ENCODE data around the gene NCAM2.

The NCAM2 gene

GRCh38 chr21:21246007-21246406 lies 247.8 kb downstream of the NCAM2 start:
- Histone ChIP-seq H3K4me1 (ENCODE audit: control insufficient read depth, insufficient read depth, low read length) (no peaks in the 10 kb centered on the region), H3K4me3 (ENCODE audit: low read depth, low read length) (no peak overlapping the region), H3K9ac (ENCODE audit: low read depth, low read length) (no peak overlapping the region), H3K36me3 (ENCODE audit: control insufficient read depth, insufficient read depth, low read length) (no peaks in the 10 kb centered on the region), H3K27me3 (ENCODE audit: control insufficient read depth, insufficient read depth, low read length) (no peaks in the 10 kb centered on the region), H3K27ac (ENCODE audit: low read depth, low read length) (no peak overlapping the region), H3K9me3 (ENCODE audit: control insufficient read depth, insufficient read depth, low read length) (no peaks in the 10 kb centered on the region)

- Histone ChIP-seq H3K9me3 (ENCODE audit: control insufficient read depth, insufficient read depth, low read length) (no peaks in the 10 kb centered on the region), H3K4me3 (ENCODE audit: low read depth, low read length) (no peak overlapping the region), H3K36me3 (ENCODE audit: control insufficient read depth, insufficient read depth, low read length) (no peaks in the 10 kb centered on the region), H3K9ac (ENCODE audit: low read depth, low read length) (no peak overlapping the region), H3K27ac (ENCODE audit: low read depth, low read length) (no peak overlapping the region), H3K4me1 (ENCODE audit: control insufficient read depth, insufficient read depth, low read length) (no peaks in the 10 kb centered on the region), H3K27me3 (ENCODE audit: control insufficient read depth, insufficient read depth, low read length) (no peaks in the 10 kb centered on the region)
Measured at GRCh38 chr21:21247424-21247823, 249.2 kb downstream of the NCAM2 start.

- Histone ChIP-seq H3K9me3 (ENCODE audit: control insufficient read depth, insufficient read depth, low read length) (no peaks in the 10 kb centered on the region), H3K4me1 (ENCODE audit: control insufficient read depth, insufficient read depth, low read length) (no peaks in the 10 kb centered on the region), H3K9ac (ENCODE audit: low read depth, low read length) (no peak overlapping the region), H3K27ac (ENCODE audit: low read depth, low read length) (no peak overlapping the region), H3K36me3 (ENCODE audit: control insufficient read depth, insufficient read depth, low read length) (no peaks in the 10 kb centered on the region), H3K27me3 (ENCODE audit: control insufficient read depth, insufficient read depth, low read length) (no peaks in the 10 kb centered on the region), H3K4me3 (ENCODE audit: low read depth, low read length) (no peak overlapping the region)
Measured at GRCh38 chr21:21262048-21262447, 263.8 kb downstream of the NCAM2 start.

- no peak overlapping the region for H3K27ac ChIP-seq (ENCODE audit: low read depth, low read length)
- H3K4me1 ChIP-seq (ENCODE audit: control insufficient read depth, insufficient read depth, low read length): no peaks in the 10 kb centered on the region
- no peak overlapping the region for H3K9ac ChIP-seq (ENCODE audit: low read depth, low read length)
- no peaks in the 10 kb centered on the region for H3K27me3 ChIP-seq (ENCODE audit: control insufficient read depth, insufficient read depth, low read length)
- H3K4me3 ChIP-seq (ENCODE audit: low read depth, low read length): no peak overlapping the region
- no peaks in the 10 kb centered on the region for H3K9me3 ChIP-seq (ENCODE audit: control insufficient read depth, insufficient read depth, low read length)
- no peaks in the 10 kb centered on the region for H3K36me3 ChIP-seq (ENCODE audit: control insufficient read depth, insufficient read depth, low read length)
Measured at GRCh38 chr21:21268061-21268471, 269.9 kb downstream of the NCAM2 start.

- Histone ChIP-seq H3K4me3 (ENCODE audit: low read depth, low read length) (no peak overlapping the region), H3K27me3 (ENCODE audit: control insufficient read depth, insufficient read depth, low read length) (no peaks in the 10 kb centered on the region), H3K4me1 (ENCODE audit: control insufficient read depth, insufficient read depth, low read length) (no peaks in the 10 kb centered on the region), H3K36me3 (ENCODE audit: control insufficient read depth, insufficient read depth, low read length) (no peaks in the 10 kb centered on the region), H3K9me3 (ENCODE audit: control insufficient read depth, insufficient read depth, low read length) (no peaks in the 10 kb centered on the region), H3K9ac (ENCODE audit: low read depth, low read length) (no peak overlapping the region), H3K27ac (ENCODE audit: low read depth, low read length) (no peak overlapping the region)
Measured at GRCh38 chr21:21268885-21269284, 270.7 kb downstream of the NCAM2 start.

- no peak overlapping the region for H3K27ac ChIP-seq (ENCODE audit: low read depth, low read length)
- no peak overlapping the region for H3K9ac ChIP-seq (ENCODE audit: low read depth, low read length)
- H3K4me3 ChIP-seq (ENCODE audit: low read depth, low read length): no peak overlapping the region
- H3K4me1 ChIP-seq (ENCODE audit: control insufficient read depth, insufficient read depth, low read length): no peaks in the 10 kb centered on the region
- no peaks in the 10 kb centered on the region for H3K9me3 ChIP-seq (ENCODE audit: control insufficient read depth, insufficient read depth, low read length)
- H3K27me3 ChIP-seq (ENCODE audit: control insufficient read depth, insufficient read depth, low read length): no peaks in the 10 kb centered on the region
- no peaks in the 10 kb centered on the region for H3K36me3 ChIP-seq (ENCODE audit: control insufficient read depth, insufficient read depth, low read length)
Measured at GRCh38 chr21:21279193-21279901, 281.1 kb downstream of the NCAM2 start.

GRCh38 chr21:21283810-21284209 lies 285.6 kb downstream of the NCAM2 start:
- Histone ChIP-seq H3K9ac (ENCODE audit: low read depth, low read length) (no peak overlapping the region), H3K36me3 (ENCODE audit: control insufficient read depth, insufficient read depth, low read length) (no peaks in the 10 kb centered on the region), H3K4me3 (ENCODE audit: low read depth, low read length) (no peak overlapping the region), H3K9me3 (ENCODE audit: control insufficient read depth, insufficient read depth, low read length) (no peaks in the 10 kb centered on the region), H3K27me3 (ENCODE audit: control insufficient read depth, insufficient read depth, low read length) (no peaks in the 10 kb centered on the region), H3K27ac (ENCODE audit: low read depth, low read length) (no peak overlapping the region), H3K4me1 (ENCODE audit: control insufficient read depth, insufficient read depth, low read length) (no peaks in the 10 kb centered on the region)

- Histone ChIP-seq H3K4me1 (ENCODE audit: control insufficient read depth, insufficient read depth, low read length) (no peaks in the 10 kb centered on the region), H3K27ac (ENCODE audit: low read depth, low read length) (no peak overlapping the region), H3K36me3 (ENCODE audit: control insufficient read depth, insufficient read depth, low read length) (no peaks in the 10 kb centered on the region), H3K9me3 (ENCODE audit: control insufficient read depth, insufficient read depth, low read length) (no peaks in the 10 kb centered on the region), H3K4me3 (ENCODE audit: low read depth, low read length) (no peak overlapping the region), H3K27me3 (ENCODE audit: control insufficient read depth, insufficient read depth, low read length) (no peaks in the 10 kb centered on the region), H3K9ac (ENCODE audit: low read depth, low read length) (no peak overlapping the region)
Measured at GRCh38 chr21:21286170-21286798, 288.1 kb downstream of the NCAM2 start.

GRCh38 chr21:21290751-21291150 lies 292.5 kb downstream of the NCAM2 start:
- no peak overlapping the region for H3K27ac ChIP-seq (ENCODE audit: low read depth, low read length)
- H3K4me3 ChIP-seq (ENCODE audit: low read depth, low read length): no peak overlapping the region
- no peaks in the 10 kb centered on the region for H3K36me3 ChIP-seq (ENCODE audit: control insufficient read depth, insufficient read depth, low read length)
- H3K4me1 ChIP-seq (ENCODE audit: control insufficient read depth, insufficient read depth, low read length): no peaks in the 10 kb centered on the region
- H3K9ac ChIP-seq (ENCODE audit: low read depth, low read length): no peak overlapping the region
- no peaks in the 10 kb centered on the region for H3K27me3 ChIP-seq (ENCODE audit: control insufficient read depth, insufficient read depth, low read length)
- no peaks in the 10 kb centered on the region for H3K9me3 ChIP-seq (ENCODE audit: control insufficient read depth, insufficient read depth, low read length)

GRCh38 chr21:21291883-21292569 lies 293.8 kb downstream of the NCAM2 start:
- H3K27me3 ChIP-seq (ENCODE audit: control insufficient read depth, insufficient read depth, low read length): no peaks in the 10 kb centered on the region

GRCh38 chr21:21295303-21295702 lies 297.1 kb downstream of the NCAM2 start:
- Histone ChIP-seq H3K36me3 (ENCODE audit: control insufficient read depth, insufficient read depth, low read length) (no peaks in the 10 kb centered on the region), H3K27ac (ENCODE audit: low read depth, low read length) (no peak overlapping the region), H3K9me3 (ENCODE audit: control insufficient read depth, insufficient read depth, low read length) (no peaks in the 10 kb centered on the region), H3K9ac (ENCODE audit: low read depth, low read length) (no peak overlapping the region), H3K4me1 (ENCODE audit: control insufficient read depth, insufficient read depth, low read length) (peaks cover 4% of the 10 kb centered on the region; the same call in 1 of the 2 replicates), H3K27me3 (ENCODE audit: control insufficient read depth, insufficient read depth, low read length) (no peaks in the 10 kb centered on the region), H3K4me3 (ENCODE audit: low read depth, low read length) (no peak overlapping the region)

More at GRCh38 chr21:21291883-21292569, 293.8 kb downstream of the NCAM2 start:
- H3K27ac ChIP-seq (ENCODE audit: low read depth, low read length): no peak overlapping the region
- H3K9me3 ChIP-seq (ENCODE audit: control insufficient read depth, insufficient read depth, low read length): no peaks in the 10 kb centered on the region
- H3K36me3 ChIP-seq (ENCODE audit: control insufficient read depth, insufficient read depth, low read length): no peaks in the 10 kb centered on the region
- H3K4me3 ChIP-seq (ENCODE audit: low read depth, low read length): no peak overlapping the region
- no peaks in the 10 kb centered on the region for H3K4me1 ChIP-seq (ENCODE audit: control insufficient read depth, insufficient read depth, low read length)
- H3K9ac ChIP-seq (ENCODE audit: low read depth, low read length): no peak overlapping the region
